Endothelial cell (in vitro differentiated cells): ENCODE measurements around the gene NRSN2. TPM values are rescaled to one million over a fixed set of nuclear protein-coding genes. Genes with fewer than 3 reads are reported as not detected.

Experiments
- DNase-seq: peaks from one replicate; pipeline ENCODE4 v3.0.0; 2021; ENCODE audit warnings: low spot score
- H3K27ac Mint-ChIP-seq: one replicate; pipeline ENCODE4 v1.8.0; 2021; ENCODE audit warnings: mixed read lengths, inconsistent platforms; ENCODE audit not compliant: unreplicated experiment
- H3K27me3 Mint-ChIP-seq: one replicate; pipeline ENCODE4 v1.8.0; 2021; ENCODE audit warnings: mild to moderate bottlenecking, moderate library complexity, mixed read lengths, inconsistent platforms; ENCODE audit not compliant: unreplicated experiment
- H3K36me3 Mint-ChIP-seq: one replicate; pipeline ENCODE4 v1.8.0; 2021; ENCODE audit warnings: mild to moderate bottlenecking, low read depth, mixed read lengths, inconsistent platforms; ENCODE audit not compliant: unreplicated experiment
- H3K4me1 Mint-ChIP-seq: one replicate; pipeline ENCODE4 v1.8.0; 2021; ENCODE audit warnings: mild to moderate bottlenecking, mixed read lengths, inconsistent platforms; ENCODE audit not compliant: unreplicated experiment
- H3K4me3 Mint-ChIP-seq: one replicate; pipeline ENCODE4 v1.8.0; 2021; ENCODE audit warnings: mild to moderate bottlenecking, mixed read lengths, inconsistent platforms; ENCODE audit not compliant: unreplicated experiment
- H3K9me3 Mint-ChIP-seq: one replicate; pipeline ENCODE4 v1.8.0; 2021; ENCODE audit warnings: mixed read lengths, inconsistent platforms; ENCODE audit not compliant: unreplicated experiment
- total RNA-seq: library from RNA; stranded (reverse); fragmentation: NEBNext Ultra II Directional; extraction: Animal tissue kit (Norgen Biotek cat#: 25700); gene quantifications from one replicate; pipeline ENCODE4 v1.2.1, GENCODE V29; 2021; ENCODE audit not compliant: unreplicated experiment
- TF ChIP-seq, protein P1 (sequence below): fragments of 200-600 bp; sonication (generic); IDR thresholded peaks from one replicate; pipeline ENCODE4 v1.5.0; 2021; ENCODE audit warnings: antibody characterized with exemption; ENCODE audit not compliant: unreplicated experiment

Gene NRSN2
- total RNA-seq, 1 donor from 2014 or later: 43.2 TPM

DNA sequence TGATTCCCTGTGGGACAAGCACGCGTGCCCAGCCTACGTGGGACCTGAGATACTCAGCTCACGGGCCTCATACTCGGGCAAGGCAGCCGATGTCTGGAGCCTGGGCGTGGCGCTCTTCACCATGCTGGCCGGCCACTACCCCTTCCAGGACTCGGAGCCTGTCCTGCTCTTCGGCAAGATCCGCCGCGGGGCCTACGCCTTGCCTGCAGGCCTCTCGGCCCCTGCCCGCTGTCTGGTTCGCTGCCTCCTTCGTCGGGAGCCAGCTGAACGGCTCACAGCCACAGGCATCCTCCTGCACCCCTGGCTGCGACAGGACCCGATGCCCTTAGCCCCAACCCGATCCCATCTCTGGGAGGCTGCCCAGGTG is 49.3 kb downstream of the NRSN2 start:
- peaks cover 3% of the 10 kb centered on the region for H3K27me3 Mint-ChIP-seq
- TF ChIP-seq, protein P1, sequence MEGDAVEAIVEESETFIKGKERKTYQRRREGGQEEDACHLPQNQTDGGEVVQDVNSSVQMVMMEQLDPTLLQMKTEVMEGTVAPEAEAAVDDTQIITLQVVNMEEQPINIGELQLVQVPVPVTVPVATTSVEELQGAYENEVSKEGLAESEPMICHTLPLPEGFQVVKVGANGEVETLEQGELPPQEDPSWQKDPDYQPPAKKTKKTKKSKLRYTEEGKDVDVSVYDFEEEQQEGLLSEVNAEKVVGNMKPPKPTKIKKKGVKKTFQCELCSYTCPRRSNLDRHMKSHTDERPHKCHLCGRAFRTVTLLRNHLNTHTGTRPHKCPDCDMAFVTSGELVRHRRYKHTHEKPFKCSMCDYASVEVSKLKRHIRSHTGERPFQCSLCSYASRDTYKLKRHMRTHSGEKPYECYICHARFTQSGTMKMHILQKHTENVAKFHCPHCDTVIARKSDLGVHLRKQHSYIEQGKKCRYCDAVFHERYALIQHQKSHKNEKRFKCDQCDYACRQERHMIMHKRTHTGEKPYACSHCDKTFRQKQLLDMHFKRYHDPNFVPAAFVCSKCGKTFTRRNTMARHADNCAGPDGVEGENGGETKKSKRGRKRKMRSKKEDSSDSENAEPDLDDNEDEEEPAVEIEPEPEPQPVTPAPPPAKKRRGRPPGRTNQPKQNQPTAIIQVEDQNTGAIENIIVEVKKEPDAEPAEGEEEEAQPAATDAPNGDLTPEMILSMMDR: no peak
- DNase-seq: no peak
- no peaks in the 10 kb centered on the region for H3K9me3 Mint-ChIP-seq
- H3K4me3 Mint-ChIP-seq: no peak overlapping the region
- no peaks in the 10 kb centered on the region for H3K4me1 Mint-ChIP-seq
- H3K36me3 Mint-ChIP-seq: peaks cover 17% of the 10 kb centered on the region
- H3K27ac Mint-ChIP-seq: no peak overlapping the region

DNA sequence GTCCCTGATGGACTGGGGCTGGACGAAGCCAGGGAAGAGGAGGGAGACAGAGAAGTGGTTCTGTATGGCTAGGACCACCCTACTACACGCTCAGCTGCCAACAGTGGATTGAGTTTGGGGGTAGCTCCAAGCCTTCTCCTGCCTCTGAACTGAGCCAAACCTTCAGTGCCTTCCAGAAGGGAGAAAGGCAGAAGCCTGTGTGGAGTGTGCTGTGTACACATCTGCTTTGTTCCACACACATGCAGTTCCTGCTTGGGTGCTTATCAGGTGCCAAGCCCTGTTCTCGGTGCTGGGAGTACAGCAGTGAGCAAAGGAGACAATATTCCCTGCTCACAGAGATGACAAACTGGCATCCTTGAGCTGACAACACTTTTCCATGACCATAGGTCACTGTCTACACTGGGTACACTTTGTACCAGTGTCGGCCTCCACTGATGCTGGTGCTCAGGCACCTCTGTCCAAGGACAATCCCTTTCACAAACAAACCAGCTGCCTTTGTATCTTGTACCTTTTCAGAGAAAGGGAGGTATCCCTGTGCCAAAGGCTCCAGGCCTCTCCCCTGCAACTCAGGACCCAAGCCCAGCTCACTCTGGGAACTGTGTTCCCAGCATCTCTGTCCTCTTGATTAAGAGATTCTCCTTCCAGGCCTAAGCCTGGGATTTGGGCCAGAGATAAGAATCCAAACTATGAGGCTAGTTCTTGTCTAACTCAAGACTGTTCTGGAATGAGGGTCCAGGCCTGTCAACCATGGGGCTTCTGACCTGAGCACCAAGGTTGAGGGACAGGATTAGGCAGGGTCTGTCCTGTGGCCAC is 49.9 kb downstream of the NRSN2 start:
- Mint-ChIP-seq H3K27ac (no peak overlapping the region), H3K4me3 (no peak overlapping the region), H3K9me3 (no peaks in the 10 kb centered on the region), H3K36me3 (peaks cover 14% of the 10 kb centered on the region), H3K27me3 (peaks cover 3% of the 10 kb centered on the region), H3K4me1 (no peaks in the 10 kb centered on the region)
- no peak for DNase-seq
- TF ChIP-seq, protein P1: no peak

DNA sequence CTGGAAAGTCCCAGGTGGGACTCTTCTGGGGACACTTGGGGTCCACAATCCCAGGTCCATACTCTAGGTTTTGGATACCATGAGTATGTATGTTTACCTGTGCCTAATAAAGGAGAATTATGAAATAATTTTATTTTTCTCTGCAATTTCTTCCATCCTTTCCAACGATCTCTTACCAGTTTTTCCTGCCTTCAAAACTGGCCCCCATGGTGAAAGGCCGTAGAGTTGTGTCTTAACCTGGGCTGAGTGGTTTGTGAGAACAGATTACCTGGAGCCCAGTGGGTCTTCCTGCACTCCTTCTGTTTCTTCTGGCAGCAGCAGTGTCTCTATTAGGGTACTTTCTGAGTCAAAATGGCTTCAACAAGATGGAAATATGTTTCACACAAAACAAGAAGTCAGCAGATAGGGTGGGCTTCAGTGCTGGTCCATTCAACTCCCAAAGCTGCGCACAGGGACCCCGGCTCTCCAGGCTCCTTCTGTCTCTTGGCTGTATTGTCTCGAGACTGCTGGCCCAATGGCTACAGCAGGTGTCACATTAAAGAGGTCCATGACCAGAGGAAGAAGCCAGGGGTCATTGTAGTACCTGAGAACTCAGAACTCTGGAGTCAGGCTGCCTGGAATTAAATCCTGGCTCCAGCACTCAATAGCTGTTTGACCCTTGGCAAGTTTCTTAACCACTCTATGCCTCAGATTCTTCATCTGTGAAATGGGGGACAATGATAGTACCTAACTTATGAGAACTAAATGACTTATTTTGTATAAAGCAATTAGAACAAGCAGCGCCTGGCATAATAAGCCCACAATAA is 50.7 kb downstream of the NRSN2 start:
- H3K4me1 Mint-ChIP-seq: no peaks in the 10 kb centered on the region
- no peak overlapping the region for H3K27ac Mint-ChIP-seq
- H3K9me3 Mint-ChIP-seq: no peaks in the 10 kb centered on the region
- peaks cover 3% of the 10 kb centered on the region for H3K27me3 Mint-ChIP-seq
- H3K4me3 Mint-ChIP-seq: no peak overlapping the region
- H3K36me3 Mint-ChIP-seq: peaks cover 14% of the 10 kb centered on the region
- TF ChIP-seq, protein P1: no peak
- no peak for DNase-seq

DNA sequence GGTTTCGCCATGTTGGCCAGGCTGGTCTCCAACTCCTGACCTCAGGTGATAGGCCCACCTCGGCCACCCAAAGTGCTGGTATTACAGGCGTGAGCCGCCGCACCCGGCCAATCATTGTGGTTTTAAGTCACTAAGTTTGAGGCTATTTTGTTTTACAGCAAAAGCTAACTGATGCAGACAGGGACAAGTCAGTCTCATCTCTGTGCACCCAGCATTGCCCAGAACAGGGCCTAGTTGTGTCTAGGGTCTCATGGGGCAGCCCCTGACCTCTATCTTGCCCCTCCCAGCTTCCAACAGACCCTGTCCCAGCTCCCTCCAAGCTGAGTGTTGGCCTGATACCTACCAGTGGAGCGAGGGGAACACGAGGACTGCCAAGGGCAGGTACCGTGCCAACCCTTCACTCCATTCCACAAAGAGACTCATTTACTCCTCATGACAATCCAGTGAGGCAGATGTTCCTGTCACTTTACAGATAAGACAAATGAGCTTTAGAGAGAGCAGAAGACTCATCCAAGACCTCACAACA is 52.3 kb downstream of the NRSN2 start:
- no peak overlapping the region for H3K27ac Mint-ChIP-seq
- TF ChIP-seq, protein P1: no peak
- H3K4me1 Mint-ChIP-seq: no peaks in the 10 kb centered on the region
- H3K27me3 Mint-ChIP-seq: peaks cover 3% of the 10 kb centered on the region
- peaks cover 5% of the 10 kb centered on the region for H3K36me3 Mint-ChIP-seq
- H3K9me3 Mint-ChIP-seq: no peaks in the 10 kb centered on the region
- DNase-seq: no peak
- H3K4me3 Mint-ChIP-seq: no peak overlapping the region

DNA sequence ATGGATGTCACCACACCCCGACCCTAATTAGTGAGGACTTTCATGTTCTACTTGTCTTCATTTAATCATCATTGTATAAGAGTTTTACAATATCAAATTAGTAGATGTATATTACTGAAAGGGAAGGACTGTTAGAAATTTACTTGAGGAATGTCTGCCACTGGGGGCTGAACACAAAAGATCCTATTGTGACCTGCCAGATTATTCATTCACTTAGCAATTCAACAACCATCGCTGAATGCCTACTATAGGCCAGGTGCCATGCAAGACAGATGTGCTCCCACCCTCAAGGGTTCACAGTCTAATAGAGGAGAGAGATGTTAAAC is 53.2 kb downstream of the NRSN2 start:
- Mint-ChIP-seq H3K27ac (no peak overlapping the region), H3K9me3 (no peaks in the 10 kb centered on the region)

More for the DNA sequence above, 53.2 kb downstream of the NRSN2 start:
- Mint-ChIP-seq H3K4me3 (no peak overlapping the region), H3K27me3 (peaks cover 3% of the 10 kb centered on the region), H3K36me3 (peaks cover 5% of the 10 kb centered on the region), H3K4me1 (no peaks in the 10 kb centered on the region)
- no peak for DNase-seq
- TF ChIP-seq, protein P1: no peak
